ENCODE results near the gene DIAPH2. TPM values are rescaled to one million over a fixed set of nuclear protein-coding genes. Genes with fewer than 3 reads are reported as not detected.

The DIAPH2 gene
- polyA plus RNA-seq, 1 donor: 9.5 TPM

DNA sequence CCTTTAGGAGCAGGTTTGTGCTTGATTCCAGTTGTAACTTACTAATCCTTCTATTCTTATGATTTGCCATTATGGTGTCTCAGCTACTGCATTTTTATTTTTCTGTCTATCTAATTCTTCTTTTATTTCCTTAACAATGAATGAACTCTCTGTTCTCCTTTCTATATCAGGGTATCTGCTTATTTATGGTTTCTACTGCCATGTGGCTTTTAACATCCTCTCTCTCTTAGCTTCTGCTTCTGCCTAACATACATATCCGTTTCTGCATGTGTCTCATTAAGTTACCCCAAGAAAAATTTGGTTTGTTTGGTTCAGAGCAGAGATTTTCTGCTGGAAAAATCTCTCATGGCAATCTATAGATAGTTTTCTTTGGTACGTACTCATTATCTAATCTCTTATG lies 813.5 kb downstream of the DIAPH2 start:
- no peak for DNase-seq

DNA sequence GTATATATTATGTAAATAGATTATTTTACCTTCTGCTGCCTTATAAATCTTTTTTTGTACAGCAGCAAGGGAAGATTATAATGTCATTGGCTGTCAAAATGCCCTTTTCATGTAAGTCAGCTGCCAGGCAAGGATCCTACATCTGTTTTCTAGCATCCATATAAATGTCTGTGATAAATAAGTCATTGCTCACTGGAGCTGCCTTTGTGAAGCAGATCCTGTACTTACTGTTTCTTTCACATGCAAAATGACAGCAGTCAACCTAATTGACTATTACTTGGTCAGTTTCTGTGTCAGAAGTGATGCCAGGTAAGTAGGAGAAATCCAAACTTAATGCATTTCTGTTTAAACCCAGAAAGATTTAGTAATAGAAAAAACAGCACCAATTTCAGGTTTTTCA lies 819.8 kb downstream of the DIAPH2 start:
- DNase-seq: no peak

DNA sequence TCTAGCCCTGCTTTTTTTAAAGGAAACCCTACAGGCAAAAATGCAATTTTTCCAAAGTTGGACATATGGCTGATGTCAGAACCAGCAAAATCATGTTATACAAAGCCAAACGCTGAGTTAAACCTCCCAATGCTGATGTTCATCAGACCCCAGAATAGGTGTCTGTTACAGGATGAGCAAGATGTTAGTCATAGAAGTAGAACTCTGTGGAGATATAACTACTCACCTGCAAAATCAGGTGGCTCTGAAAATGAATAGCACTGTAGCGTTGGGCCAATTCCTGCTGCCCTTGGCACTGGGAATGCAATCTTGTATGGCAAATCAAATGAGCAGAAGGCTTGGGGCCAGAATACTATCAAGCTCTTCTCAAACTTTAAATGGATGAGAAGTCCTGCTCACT lies 833.1 kb downstream of the DIAPH2 start:
- no peak for DNase-seq

DNA sequence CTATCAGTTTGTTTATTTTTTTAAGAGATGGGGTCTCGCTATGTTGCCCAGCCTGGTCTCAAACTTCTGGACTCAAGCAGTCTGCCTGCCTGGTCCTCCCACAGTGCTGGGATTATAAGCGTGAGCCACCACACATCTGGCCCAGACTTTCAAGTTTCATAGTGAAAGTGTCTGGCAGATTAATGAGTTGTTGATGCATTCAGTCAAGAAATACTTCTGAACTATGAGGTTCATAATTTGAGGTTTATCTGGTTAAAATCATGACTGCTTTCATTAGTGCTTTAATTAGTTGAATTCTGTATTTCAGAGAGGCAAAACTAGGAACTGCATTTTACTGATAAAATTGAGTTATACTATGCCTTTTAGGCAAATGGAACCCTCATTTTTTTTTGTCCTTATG lies 837.7 kb downstream of the DIAPH2 start:
- DNase-seq: no peak

DNA sequence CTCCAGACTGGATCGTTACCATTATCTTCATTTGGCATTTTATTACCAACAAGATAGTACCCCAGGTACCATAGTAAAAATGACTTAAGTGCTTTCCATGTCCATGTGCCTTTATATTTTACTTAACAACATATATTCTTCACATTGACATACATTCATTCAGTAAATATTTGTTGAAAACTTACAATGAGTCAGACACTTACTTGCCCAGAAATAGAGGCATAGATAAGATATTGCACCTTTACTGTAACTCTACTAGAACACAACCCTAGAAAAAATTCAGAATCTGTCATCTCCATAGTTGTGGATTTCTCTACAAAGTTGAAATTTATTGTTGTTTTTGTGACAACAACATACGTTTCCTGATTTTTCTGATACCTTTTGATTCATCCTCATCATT lies 839.7 kb downstream of the DIAPH2 start:
- no peak for DNase-seq

DNA sequence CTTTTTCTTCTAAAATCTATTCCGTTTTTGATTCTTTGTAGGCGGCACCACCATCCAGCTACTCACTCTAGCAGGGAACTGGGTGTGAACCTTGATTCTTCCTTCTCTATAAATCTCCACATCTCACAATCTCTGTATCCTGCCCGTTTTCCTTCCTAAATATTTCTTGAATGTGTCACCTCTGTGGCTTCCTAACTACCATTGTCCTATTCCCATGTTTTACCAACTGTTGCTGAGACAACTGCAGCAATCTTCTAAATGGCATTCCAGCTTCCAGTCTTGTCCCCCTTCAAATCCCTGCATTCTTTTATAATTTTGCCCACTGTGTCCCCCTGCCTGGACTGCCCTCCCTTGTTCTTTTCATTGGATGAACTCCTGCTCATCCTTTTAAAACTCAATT lies 840.4 kb downstream of the DIAPH2 start:
- no peak for DNase-seq

DNA sequence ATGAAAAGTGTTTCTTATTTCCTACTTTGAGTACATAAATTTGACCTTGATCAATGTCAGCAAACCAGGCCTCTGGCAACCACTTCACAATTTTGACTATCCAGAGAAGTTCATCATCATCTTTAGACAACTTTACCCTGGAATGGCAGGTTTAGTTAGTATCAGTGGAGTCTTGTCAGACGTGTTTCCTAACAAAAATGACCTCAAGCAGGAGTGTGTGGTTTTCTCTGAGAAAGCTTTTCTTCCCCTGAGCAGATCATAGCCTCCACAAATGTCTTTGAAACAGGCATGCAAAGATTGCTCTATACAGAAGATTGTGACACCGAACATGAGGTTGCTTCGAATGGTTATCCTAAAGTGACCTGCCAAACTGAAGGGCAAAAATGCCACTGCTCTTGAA lies 841.3 kb downstream of the DIAPH2 start:
- no peak for DNase-seq

DNA sequence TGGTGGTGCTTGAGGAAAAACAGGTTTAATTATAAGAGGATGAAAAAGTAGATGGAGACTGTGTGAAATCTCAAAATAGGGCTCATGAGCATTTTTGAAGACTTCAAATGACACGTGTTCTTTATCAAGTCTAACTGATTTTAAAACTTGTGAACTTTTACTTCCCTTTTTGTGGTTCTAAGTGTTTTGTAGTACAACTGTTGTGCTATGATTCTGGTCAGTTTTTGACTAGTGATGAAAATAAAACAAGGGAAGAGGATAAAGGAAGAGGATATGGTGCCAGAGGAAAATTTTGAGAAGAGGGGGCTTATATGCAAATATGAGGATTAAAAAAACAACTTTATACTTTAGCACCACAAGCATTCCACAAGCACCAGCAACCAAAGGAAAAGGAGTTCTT lies 843.1 kb downstream of the DIAPH2 start:
- no peak for DNase-seq

DNA sequence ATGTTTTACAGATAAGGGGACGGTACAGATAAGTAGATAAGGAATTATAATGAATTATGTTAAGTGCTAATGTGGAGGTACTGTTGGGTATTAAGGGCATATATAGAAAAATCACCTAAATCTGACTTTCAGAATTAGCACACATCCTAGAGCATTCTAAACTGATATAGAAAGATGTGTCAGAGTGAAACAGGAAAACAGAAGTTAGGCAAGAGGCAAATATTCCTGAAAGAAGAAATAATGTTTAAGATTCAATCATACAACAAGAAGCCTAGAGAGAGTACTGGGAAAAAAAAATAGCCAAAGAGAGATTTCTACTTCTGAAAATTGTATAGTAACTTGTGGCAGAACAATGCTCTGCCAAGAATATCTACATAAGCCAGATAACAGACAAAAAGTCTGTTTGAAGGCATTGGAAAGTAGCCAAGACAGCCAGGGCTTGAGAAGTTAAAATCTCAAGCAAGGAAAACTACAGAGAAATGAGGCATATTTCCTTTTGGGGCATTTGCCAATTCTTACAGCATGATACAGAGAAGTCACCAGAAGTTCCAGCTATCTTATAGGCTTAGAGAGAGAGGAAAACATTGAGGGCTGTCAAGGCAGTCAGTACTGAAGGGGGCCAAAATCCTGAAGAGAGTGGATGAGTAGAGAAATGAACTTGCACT lies 845.0 kb downstream of the DIAPH2 start:
- DNase-seq: no peak

DNA sequence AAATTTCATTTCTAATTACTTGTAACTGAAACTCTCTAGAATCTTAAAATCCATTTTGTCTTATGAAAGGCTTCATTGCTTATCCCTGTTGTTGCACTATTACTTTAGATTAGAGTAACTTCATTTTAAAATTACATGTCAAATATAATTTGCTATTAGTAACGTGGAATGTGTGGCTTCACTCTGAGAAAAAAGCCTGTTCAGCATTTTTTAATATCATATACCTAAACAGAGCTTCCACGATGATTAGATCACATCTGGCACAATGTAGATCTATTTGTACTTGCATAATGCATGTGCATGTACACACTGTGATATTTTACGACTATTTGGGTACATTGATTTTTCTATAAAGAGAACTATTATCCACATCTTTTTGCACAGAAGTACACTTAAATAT lies 847.2 kb downstream of the DIAPH2 start:
- DNase-seq: no peak

DNA sequence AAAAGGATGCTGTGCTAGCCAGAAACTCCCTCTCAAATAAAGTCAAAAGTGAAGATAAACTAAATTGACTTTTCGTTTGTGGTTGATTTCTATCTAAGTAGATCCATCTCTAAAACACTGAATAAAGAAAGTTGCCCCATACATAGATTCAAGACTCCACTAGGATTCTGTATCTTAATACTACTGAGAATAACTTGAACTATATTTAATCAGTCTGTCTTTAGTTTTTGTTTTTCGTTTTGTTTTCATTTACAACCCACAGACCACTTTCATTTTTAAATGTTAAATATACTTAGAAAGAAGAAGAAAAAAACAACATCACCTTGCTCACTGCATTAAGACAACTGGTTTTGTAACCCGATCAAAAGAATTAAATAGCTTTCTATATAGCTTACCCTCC lies 854.1 kb downstream of the DIAPH2 start:
- DNase-seq: no peak

DNA sequence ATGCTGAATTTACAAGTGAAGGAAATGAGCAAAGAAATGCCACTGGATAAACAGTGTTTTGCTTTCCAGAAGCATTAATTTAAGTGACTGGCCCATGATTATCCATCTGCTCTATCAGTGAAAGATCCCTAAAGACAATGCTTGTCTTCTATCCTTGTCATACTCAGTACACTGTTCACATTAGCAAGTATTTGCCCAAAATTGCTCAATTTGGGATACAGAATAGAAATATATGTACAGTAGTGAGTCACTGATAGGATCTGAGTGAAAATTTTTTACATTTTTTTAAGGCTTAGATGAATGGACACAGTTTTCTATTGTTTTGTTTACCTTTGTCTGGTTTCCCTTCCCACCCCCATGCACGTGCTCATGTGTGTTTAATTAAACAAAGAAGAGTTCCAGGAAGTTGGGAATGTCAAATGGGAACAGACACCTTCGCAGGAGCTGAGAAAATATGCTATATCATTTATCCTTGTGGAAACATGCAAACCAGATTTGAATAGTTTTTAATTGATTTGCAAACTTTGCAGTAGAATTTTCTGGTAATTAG lies 855.4 kb downstream of the DIAPH2 start:
- DNase-seq: no peak

DNA sequence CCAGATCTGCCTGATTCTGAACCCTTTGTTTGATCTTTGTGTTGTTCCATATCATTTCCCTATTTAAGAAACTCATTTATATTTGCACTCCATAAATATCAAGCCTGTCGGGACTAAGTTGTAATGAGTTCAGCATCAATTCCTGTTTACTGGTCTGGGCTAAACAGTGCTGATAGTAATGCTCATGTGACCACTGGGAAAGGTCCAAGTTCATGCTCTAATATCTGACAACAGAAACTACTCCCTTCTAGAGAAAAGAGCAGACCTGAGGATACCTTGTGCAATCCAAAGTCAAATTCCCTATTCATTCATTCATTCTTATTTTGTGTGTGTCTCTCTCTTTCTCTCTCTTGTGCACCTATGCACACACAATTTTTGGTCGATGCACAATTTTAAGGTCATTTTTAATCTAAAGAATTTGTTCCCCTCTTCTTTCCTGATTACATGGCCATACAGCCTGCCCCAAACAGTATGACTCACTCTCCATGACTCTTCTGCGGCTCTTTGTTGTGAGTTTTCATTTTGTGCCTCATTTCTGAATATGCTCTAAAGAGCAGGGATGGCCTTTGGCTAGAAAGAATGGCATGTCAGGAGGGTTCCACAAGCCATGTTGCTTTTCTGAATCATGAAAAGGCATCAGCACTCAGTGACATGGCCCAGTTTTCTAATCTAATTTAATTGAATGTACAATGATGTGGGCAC lies 863.4 kb downstream of the DIAPH2 start:
- DNase-seq: no peak

DNA sequence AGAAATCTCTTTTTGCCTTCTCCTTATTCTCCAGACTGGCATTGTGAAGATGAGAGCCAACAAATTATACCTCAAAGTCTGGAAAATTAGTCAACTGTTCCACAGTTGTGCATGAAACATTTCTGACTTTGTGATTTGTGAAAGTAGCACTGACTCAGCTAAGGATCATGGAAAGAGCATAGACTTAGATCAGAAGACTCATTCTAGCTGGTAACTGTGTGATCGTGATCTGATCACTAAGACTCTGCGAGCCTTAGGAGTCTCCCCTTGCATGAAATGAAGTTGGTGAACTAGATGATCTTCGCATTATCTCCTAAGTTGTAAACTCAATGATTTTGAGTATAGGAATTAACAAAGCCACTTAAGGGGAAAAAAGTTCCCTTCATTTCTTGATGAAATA lies 867.2 kb downstream of the DIAPH2 start:
- DNase-seq: no peak

DNA sequence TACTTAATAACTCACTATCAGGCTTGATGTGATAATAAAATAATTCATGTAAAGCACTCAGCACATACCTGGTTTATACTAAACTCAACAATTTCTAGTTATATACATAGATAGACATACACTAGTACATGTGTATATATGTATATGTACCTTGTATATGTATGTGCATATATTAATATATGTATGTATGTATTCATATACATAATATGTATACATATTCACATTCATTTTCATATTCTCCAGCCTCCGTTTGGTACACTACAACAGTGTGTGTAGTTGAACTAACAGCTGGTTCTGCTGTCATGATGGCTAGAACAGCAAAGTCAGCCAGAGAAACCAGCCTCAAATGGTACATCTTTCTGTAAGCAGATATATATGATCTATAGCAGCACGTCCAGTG lies 869.2 kb downstream of the DIAPH2 start:
- DNase-seq: no peak

DNA sequence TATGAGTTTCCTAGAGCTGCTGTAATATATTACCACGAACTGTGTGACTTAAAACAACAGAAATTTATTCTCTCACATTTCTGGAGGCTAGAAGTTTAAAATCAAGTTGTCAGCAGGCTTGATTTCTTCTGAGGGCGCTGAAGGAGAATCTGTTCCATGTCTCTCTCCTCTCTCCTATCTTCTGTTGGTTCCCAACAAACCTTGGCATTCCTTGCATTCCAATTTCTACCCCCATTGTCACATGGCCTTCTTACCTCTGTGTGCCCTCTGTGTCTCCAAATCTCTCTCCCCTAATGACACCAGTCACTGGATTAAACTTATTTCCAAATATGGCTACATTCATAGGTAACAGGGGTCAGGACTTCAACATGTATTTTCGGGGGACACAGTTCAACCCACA lies 871.7 kb downstream of the DIAPH2 start:
- DNase-seq: no peak

DNA sequence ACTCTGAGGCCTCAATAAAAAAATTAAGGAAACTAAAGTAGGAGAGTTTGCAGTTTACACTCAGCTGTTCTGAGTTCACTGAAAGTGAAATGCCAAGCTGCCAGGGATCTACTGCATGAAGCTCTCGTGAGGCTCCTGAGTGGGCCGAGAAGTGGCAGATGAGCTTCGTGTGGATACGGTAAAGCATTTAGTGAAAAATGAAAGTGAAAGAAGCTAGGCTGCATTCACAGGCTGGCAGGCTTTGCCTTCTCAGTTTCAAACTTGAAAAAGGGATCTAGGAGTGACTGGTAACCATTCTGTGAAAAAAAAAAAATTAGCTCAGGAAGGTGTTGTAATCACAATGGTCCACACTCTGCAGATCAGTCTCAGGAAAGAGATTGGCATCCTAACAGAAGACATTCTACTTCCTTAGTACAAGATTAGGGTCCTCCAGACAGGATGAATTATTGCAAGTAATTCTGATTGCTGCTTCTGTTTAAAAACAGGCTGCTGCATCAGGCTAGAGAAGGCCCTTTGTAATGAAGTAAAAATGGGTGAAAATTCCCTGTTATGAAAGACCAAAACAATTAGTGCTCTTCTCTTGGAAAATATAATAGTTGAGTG lies 879.0 kb downstream of the DIAPH2 start:
- DNase-seq: peak; percentile 19

DNA sequence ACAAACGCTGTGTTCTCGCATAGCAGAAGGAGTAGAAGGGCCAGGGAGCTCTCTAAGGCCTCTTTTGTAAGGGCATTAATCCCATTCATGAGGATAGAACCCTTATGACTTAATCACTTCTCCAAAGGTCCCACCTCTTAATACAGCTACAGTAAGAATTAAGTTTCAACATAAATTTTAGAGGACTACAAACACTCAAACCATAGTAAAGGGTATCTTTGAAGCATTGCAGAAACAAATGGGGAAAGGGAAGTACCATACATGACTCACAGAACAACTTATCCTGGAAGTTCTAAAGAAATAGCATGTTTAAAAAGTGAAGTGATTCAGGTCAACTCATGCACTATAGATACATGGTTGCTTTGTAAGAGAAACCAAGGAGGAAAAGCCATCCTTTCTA lies 879.9 kb downstream of the DIAPH2 start:
- no peak for DNase-seq

DNA sequence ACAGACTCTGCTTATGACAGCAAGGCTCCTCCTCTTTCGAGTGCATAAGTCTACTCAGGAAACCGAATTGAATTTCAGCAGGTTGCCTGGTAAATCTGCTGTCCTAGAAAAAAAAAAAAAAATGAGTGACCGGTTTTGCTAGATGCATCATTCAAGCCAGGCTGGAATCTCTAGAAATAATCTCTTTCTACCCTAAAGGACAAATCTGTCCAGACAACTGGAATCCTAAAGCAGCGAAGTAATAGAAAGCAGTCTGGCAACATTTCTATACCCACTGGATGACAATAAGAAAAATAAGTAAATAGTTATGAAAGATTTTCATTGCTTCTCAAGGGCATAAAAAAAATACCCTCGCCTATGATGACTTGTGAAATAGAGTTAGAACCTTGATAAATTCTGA lies 902.5 kb downstream of the DIAPH2 start:
- no peak for DNase-seq

DNA sequence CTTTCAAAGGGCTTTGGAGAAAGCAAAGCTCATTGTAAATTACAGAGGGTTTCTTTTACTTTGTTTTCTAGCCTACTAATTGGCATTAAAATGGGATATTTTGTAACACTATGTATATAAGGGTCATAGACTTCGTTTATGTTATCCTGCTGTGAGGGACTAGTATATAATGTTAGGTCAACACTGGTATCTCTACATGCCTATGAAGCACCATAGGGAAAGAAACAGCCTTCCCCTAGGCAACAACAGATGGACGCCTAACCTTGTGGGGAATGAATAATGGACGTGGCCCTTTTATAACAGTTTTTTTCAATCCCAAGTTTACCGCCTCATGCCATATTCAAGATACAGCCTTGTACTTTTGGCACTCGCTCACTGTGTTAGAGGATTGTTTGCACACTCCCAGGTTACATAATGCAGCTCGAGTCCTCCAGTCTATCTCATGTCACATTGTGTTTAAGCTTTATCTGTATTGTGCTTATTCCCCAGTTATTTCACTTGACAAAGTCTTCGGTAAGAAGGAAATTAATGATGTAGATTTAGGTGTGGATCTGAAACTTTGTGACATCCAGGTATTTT lies 910.1 kb downstream of the DIAPH2 start:
- DNase-seq: no peak

DNA sequence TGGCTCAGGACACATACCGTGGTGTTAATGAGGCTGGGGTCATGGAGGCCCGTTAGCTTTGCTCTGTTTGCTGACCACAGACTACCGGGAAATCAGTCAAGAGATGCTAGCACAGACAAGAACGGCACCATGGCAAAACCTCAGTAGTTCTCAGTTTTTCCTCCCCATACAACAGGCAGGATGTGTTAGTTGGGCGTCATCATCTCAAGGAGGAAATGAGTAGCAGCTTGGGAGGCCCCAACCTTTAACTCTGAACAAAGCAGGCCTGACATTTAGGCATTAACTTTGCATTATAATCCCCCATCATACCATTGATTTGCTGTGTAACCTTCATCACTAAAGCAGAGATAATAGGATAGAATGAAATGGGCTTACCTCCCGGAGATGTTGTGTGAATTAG lies 913.3 kb downstream of the DIAPH2 start:
- no peak for DNase-seq

DNA sequence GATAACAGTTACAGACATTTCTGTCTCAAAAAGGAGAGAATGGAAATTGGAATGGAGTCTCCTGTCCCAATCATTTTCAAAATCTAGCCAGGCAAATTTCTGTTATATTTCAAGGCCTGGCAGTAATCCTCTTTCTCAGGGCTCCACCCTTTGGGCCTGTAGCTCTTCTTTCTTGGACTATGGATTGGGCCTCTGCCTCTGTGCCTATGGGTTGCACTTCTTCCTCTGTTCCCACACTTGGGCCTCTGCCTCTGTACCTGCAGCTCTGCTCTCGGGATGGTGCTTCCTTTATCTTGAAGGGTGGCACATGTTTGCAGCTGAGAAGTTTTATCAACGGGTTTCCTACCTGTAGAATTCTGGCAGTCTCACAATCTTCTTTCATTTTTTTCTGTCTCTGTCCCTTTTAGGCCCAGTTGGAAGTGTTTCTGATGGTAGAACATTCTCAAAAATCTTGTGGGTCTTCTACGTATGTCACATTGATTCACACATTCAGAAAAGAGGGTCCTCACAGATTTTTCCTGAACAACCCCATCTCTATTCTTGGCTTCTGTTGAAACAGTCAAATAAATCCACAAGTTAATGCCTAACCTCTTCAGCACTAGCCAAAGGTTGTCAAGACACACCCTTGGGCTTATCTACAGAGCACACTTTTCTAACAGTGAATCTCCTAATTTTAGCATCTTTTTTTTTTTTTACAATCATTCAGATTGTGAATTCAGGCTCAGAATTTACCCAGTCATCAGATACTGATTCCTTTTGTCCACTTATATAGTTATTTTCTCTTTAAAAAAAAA lies 918.0 kb downstream of the DIAPH2 start:
- no peak for DNase-seq

DNA sequence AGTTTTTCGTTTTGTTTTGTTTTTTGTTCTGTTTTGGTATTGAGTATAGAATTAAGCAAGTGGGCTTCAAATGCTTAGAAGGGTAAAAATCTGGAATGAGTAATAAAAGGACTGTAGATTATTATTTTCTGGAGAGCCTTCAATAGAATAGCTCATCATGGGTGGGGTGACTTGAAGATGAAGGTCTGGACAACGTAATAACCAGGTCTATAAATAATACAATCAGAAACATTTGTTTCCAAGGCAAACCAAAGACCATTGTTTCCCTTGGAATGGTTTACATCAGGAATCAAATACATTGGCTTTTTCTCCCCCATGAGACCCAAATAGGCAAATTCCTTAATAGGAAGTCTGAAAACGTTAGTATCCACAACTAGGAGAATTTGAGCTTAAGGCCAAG lies 920.6 kb downstream of the DIAPH2 start:
- no peak for DNase-seq

All from hindlimb muscle (tissue), 1 donor.